Spleen (tissue), 7 donors: Measurements from ENCODE around the gene GOLGA3.

Experiments
- POLR2A ChIP-seq, 3 donors: fragments of 450-650 bp; IDR thresholded peaks; one replicate each; pipeline ENCODE4 v1.5.1; 2017; ENCODE audit warnings: antibody characterized with exemption in 3 of 3, mild to moderate bottlenecking in 1 of 3
- POLR2AphosphoS5 ChIP-seq, 3 donors: sonication (generic); formaldehyde crosslinking; IDR thresholded peaks; one replicate each; pipeline ENCODE4 v1.5.1; 2017; ENCODE audit warnings: antibody characterized with exemption in 3 of 3
- TF ChIP-seq, protein P1 (sequence below), 11 experiments: fragments of 200-600 bp in 7 of 11; fragments of 450-650 bp in 4 of 11; sonication (generic) in 4 of 11; IDR thresholded peaks in 8 of 11; conservative IDR thresholded peaks in 3 of 11; 1 replicate in 7 of 11; 2 replicates in 4 of 11; pipeline versions ENCODE4 v1.4.0 to v1.8.0; 2016 to 2021; ENCODE audit warnings: antibody characterized with exemption in 11 of 11, inconsistent platforms in 4 of 11, mild to moderate bottlenecking in 1 of 11
- donor health status: DM: no; HTN: no; CAD: no; lungs with moderate emphysema.
- donor health status: DM: no; HTN: no; CAD: no.
- donor health status: DM: no; HTN: no; CAD: no.

DNA sequence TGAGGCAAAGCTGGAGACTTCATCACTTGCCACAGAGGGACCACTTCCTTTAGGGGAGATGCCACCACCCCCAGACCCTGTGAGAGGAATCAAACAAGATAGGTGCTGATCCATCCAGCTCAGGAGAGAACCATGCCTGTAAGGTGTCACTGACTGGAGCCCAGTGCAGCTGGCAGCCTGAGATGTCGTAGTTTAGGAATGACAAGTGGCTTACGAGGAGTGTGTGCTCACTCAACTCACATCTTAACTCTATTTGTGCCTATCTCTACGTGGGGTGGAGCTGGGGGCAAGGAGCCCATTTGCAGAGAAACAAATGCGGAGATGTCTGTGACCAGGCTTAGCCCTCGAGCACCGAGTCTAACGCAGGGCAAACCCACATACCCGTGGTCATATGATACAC is 32.9 kb upstream of the GOLGA3 start:
- TF ChIP-seq, protein P1, sequence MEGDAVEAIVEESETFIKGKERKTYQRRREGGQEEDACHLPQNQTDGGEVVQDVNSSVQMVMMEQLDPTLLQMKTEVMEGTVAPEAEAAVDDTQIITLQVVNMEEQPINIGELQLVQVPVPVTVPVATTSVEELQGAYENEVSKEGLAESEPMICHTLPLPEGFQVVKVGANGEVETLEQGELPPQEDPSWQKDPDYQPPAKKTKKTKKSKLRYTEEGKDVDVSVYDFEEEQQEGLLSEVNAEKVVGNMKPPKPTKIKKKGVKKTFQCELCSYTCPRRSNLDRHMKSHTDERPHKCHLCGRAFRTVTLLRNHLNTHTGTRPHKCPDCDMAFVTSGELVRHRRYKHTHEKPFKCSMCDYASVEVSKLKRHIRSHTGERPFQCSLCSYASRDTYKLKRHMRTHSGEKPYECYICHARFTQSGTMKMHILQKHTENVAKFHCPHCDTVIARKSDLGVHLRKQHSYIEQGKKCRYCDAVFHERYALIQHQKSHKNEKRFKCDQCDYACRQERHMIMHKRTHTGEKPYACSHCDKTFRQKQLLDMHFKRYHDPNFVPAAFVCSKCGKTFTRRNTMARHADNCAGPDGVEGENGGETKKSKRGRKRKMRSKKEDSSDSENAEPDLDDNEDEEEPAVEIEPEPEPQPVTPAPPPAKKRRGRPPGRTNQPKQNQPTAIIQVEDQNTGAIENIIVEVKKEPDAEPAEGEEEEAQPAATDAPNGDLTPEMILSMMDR (IDR thresholded peaks at IDR 0.05 in 8 of 11, conservative IDR thresholded peaks at IDR 0.05 in 3 of 11): no peak
- TF ChIP-seq POLR2AphosphoS5 (IDR thresholded peaks at IDR 0.05) (no peak), POLR2A (IDR thresholded peaks at IDR 0.05) (no peak)
